Mucosa of stomach (tissue), 1 donor: ENCODE data around the gene TMEM35B.
"Not testable (repeated sequence)": the region's sequence is repeated elsewhere in the genome, so short reads cannot be mapped to it uniquely, and the experiment has no call there.

Experiments used
- H3K27me3 ChIP-seq: one replicate; pipeline ENCODE4 v1.7.0; 2013; ENCODE audit warnings: mild to moderate bottlenecking, low read length; ENCODE audit not compliant: control insufficient read depth, insufficient read depth
- H3K36me3 ChIP-seq: one replicate; pipeline ENCODE4 v1.7.0; 2013; ENCODE audit warnings: low read length; ENCODE audit not compliant: control insufficient read depth, insufficient read depth
- H3K4me1 ChIP-seq: one replicate; pipeline ENCODE4 v1.7.0; 2013; ENCODE audit warnings: mild to moderate bottlenecking, low read length; ENCODE audit not compliant: control insufficient read depth, insufficient read depth
- H3K4me3 ChIP-seq: one replicate; pipeline ENCODE4 v1.7.0; 2013; ENCODE audit warnings: low read length
- H3K9ac ChIP-seq: one replicate; pipeline ENCODE4 v1.7.0; 2013; ENCODE audit warnings: mild to moderate bottlenecking, low read length, moderate library complexity
- H3K9me3 ChIP-seq: one replicate; pipeline ENCODE4 v1.7.0; 2013; ENCODE audit warnings: mild to moderate bottlenecking, low read length, moderate library complexity; ENCODE audit not compliant: control insufficient read depth
- donor health status: Pancreatic carcinoma.

TMEM35B gene

GRCh38 chr1:34975338-34975737 lies 9.8 kb downstream of the TMEM35B start:
- H3K36me3 ChIP-seq: no peaks in the 10 kb centered on the region
- H3K9ac ChIP-seq: no peak overlapping the region
- no peaks in the 10 kb centered on the region for H3K9me3 ChIP-seq
- H3K4me1 ChIP-seq: no peaks in the 10 kb centered on the region
- no peak overlapping the region for H3K4me3 ChIP-seq
- H3K27me3 ChIP-seq: no peaks in the 10 kb centered on the region

GRCh38 chr1:34974626-34975025 lies 10.5 kb downstream of the TMEM35B start:
- H3K4me1 ChIP-seq: no peaks in the 10 kb centered on the region
- H3K27me3 ChIP-seq: no peaks in the 10 kb centered on the region
- H3K4me3 ChIP-seq: no peak overlapping the region
- no peaks in the 10 kb centered on the region for H3K36me3 ChIP-seq
- no peaks in the 10 kb centered on the region for H3K9me3 ChIP-seq
- no peak overlapping the region for H3K9ac ChIP-seq

DNA sequence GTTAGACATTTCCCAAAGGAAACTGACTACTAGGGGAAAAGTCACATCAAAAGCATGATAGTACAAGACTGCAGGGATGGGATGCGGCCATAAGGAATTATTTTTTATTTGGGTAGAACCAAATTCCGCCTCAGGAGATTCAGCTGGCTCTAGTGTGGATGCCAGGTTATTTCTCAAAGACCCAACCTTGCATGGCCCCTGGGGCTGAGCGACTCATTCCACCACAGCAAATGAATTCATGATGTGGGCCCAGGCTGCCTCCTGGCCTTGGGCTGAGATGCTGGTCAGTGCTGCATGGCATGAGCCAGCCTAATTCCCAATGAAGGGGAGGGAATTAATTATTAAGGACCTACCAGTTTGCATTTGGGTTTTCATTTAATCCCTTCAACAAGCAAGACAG lies 11.8 kb downstream of the TMEM35B start:
- Histone ChIP-seq H3K27me3 (peaks cover 3% of the 10 kb centered on the region), H3K9ac (no peak overlapping the region), H3K4me1 (no peaks in the 10 kb centered on the region), H3K4me3 (no peak overlapping the region), H3K36me3 (no peaks in the 10 kb centered on the region), H3K9me3 (peaks cover 4% of the 10 kb centered on the region)

- peaks cover 4% of the 10 kb centered on the region for H3K9me3 ChIP-seq
- H3K36me3 ChIP-seq: no peaks in the 10 kb centered on the region
- no peak overlapping the region for H3K9ac ChIP-seq
- no peak overlapping the region for H3K4me3 ChIP-seq
- no peaks in the 10 kb centered on the region for H3K4me1 ChIP-seq
- peaks cover 3% of the 10 kb centered on the region for H3K27me3 ChIP-seq
Observed at GRCh38 chr1:34970829-34971228, 14.3 kb downstream of the TMEM35B start.

- no peaks in the 10 kb centered on the region for H3K4me1 ChIP-seq
- peaks cover 4% of the 10 kb centered on the region for H3K9me3 ChIP-seq
- no peak overlapping the region for H3K9ac ChIP-seq
- no peak overlapping the region for H3K4me3 ChIP-seq
- H3K27me3 ChIP-seq: peaks cover 3% of the 10 kb centered on the region
- H3K36me3 ChIP-seq: no peaks in the 10 kb centered on the region
Observed at GRCh38 chr1:34970220-34970735, 14.9 kb downstream of the TMEM35B start.

- H3K4me3 ChIP-seq, H3K4me1 ChIP-seq, H3K9me3 ChIP-seq, H3K9ac ChIP-seq, H3K36me3 ChIP-seq, H3K27me3 ChIP-seq: not testable (repeated sequence)
Observed at GRCh38 chr1:34968297-34968696, 16.9 kb downstream of the TMEM35B start.

DNA sequence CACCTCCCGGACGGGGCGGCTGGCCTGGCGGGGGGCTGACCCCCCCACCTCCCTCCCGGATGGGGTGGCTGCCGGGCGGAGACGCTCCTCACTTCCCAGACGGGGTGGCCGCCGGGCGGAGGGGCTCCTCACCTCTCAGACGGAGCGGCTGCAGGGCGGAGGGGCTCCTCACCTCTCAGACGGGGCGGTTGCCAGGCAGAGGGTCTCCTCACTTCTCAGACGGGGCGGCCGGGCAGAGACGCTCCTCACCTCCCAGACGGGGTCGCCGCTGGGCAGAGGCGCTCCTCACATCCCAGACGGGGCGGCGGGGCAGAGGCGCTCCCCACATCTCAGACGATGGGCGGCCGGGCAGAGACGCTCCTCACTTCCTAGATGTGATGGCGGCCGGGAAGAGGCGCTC lies 17.5 kb downstream of the TMEM35B start:
- H3K4me1 ChIP-seq, H3K27me3 ChIP-seq, H3K9me3 ChIP-seq, H3K36me3 ChIP-seq, H3K9ac ChIP-seq, H3K4me3 ChIP-seq: not testable (repeated sequence)

DNA sequence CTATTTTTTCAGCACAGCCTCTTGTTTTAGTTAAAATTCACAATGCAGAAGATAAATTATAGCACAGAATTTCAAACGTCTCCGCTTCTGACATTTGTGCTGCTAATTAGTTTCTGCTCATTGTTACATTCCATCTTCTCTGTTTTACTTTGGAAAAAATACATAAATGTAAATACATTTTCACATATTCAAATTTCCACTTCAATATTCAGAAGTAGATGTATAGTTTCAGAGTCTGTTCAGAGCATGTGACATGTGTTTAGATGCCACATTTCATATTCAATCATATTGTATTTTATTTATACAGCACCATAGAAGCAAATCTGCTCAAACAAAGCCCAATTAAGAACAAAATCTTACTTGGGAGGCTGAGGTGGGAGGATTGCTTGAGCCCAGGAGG lies 19.6 kb downstream of the TMEM35B start:
- H3K4me3 ChIP-seq: no peak overlapping the region
- H3K36me3 ChIP-seq: no peaks in the 10 kb centered on the region
- peaks cover 4% of the 10 kb centered on the region for H3K9me3 ChIP-seq
- H3K9ac ChIP-seq: no peak overlapping the region
- H3K27me3 ChIP-seq: peaks cover 3% of the 10 kb centered on the region
- no peaks in the 10 kb centered on the region for H3K4me1 ChIP-seq

GRCh38 chr1:34950428-34950827 lies 34.7 kb downstream of the TMEM35B start:
- H3K27me3 ChIP-seq: no peaks in the 10 kb centered on the region

DNA sequence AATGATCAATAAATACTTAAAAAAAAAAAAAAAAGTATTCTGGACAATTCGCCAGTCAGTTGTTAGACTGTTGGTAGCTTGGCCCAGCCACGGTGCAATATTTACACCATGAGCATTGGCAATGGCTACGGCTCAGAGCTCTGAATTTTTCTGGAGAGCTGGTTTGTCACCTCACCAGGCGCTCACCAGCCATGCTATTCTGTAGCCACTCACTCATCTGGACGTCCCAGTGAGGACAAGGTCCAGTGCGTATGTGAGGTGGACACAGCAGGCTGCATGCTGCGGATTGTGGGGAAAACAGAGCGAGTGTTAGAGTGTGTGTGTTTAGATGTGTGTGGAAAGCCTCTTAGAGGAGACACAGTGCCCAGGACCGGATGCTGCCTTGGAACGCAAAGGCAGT lies 36.4 kb downstream of the TMEM35B start:
- not testable (repeated sequence) for H3K4me3 ChIP-seq, H3K36me3 ChIP-seq, H3K27me3 ChIP-seq, H3K9ac ChIP-seq, H3K4me1 ChIP-seq, H3K9me3 ChIP-seq

More at GRCh38 chr1:34950428-34950827, 34.7 kb downstream of the TMEM35B start:
- H3K4me3 ChIP-seq: no peak overlapping the region
- no peak overlapping the region for H3K9ac ChIP-seq
- no peaks in the 10 kb centered on the region for H3K36me3 ChIP-seq
- no peaks in the 10 kb centered on the region for H3K4me1 ChIP-seq
- H3K9me3 ChIP-seq: no peaks in the 10 kb centered on the region

GRCh38 chr1:34947641-34948314 lies 37.4 kb downstream of the TMEM35B start:
- H3K9me3 ChIP-seq, H3K4me3 ChIP-seq, H3K36me3 ChIP-seq, H3K4me1 ChIP-seq, H3K27me3 ChIP-seq, H3K9ac ChIP-seq: not testable (repeated sequence)

GRCh38 chr1:34946211-34946610 lies 38.9 kb downstream of the TMEM35B start:
- no peak overlapping the region for H3K4me3 ChIP-seq
- no peaks in the 10 kb centered on the region for H3K36me3 ChIP-seq
- no peaks in the 10 kb centered on the region for H3K4me1 ChIP-seq
- no peaks in the 10 kb centered on the region for H3K27me3 ChIP-seq
- no peaks in the 10 kb centered on the region for H3K9me3 ChIP-seq
- H3K9ac ChIP-seq: no peak overlapping the region

GRCh38 chr1:34941798-34942197 lies 43.3 kb downstream of the TMEM35B start:
- H3K9me3 ChIP-seq, H3K36me3 ChIP-seq, H3K27me3 ChIP-seq, H3K4me1 ChIP-seq, H3K4me3 ChIP-seq, H3K9ac ChIP-seq: not testable (repeated sequence)
